Occipital lobe (tissue), 2 donors: ENCODE measurements around the gene MAGI1. TPM values are rescaled to one million over a fixed set of nuclear protein-coding genes. Genes with fewer than 3 reads are reported as not detected.
"Not testable (repeated sequence)": the region's sequence is repeated elsewhere in the genome, so short reads cannot be mapped to it uniquely, and the experiment has no call there.

Experiments used
- DNase-seq: peaks from one replicate; lab custom pipeline; 2025; lab: John Stamatoyannopoulos, UW
- total RNA-seq: library from RNA; depleted of rRNA; stranded (reverse); fragments of >200 nt; gene quantifications from one replicate; pipeline ENCODE4 v1.2.3, GENCODE V29; 2014

Gene MAGI1
- total RNA-seq, 1 donor from 2014 or later, result 49.4 TPM

DNA sequence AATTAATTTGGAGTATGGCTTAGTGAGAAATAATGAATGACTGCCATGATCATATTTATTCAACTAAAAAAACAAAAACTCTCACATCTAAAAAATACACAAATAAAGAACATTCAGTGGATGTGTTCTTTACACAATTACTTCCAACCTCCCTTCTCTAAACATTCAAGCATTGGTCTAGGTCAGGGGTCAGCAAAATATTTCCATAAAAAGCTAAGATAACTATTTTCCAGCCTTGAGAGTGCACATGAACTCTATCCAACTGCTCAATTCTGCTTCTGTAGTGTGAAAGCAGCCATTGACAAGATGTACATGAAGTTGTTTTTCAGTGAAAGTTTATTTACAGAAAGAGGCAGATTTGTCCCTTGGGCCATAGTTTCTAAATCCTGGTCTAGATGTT lies 406.3 kb downstream of the MAGI1 start:
- no peak for DNase-seq

DNA sequence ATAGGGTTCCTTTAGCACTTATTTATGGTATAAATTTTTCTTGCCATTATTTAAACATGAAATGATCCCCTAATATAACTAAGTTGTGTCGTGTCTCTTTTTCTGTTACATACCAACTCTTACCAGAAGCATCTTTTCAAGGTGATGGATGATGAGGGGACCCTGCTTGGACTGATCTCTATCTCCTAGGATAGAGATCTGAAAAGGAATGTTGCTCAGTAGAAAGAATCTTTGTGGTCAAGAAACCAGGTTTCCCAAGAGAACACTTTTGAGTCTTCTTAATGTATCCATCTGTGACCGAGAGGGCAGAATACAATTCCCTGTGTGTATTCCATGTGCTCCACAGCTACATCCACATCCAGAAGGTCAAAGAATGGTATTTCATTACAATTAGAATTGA lies 409.7 kb downstream of the MAGI1 start:
- DNase-seq, result no peak

- DNase-seq, result no peak
Observed at GRCh38 chr3:65627062-65627461, 411.7 kb downstream of the MAGI1 start.

GRCh38 chr3:65625305-65625704 lies 413.4 kb downstream of the MAGI1 start:
- no peak for DNase-seq

DNA sequence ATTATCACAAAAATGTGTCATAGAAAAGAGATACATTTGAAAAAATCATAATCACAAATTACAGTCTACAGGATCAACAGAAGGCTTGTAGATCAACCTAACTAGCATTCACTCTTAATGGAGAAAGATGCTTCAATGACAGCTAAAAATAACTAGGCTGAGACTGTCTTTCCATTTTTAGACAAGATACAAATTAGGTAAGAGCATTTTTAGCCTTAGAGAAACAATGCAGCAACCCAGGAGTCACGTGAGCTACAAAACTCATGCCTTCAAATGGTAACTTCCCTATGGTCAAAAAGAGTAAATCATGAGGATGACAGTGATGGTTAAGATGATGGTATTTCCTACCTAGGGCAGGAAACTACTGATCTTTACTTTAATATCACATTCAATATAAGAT lies 415.4 kb downstream of the MAGI1 start:
- DNase-seq, result no peak

- DNase-seq, result no peak
Observed at GRCh38 chr3:65619888-65620287, 418.8 kb downstream of the MAGI1 start.

DNA sequence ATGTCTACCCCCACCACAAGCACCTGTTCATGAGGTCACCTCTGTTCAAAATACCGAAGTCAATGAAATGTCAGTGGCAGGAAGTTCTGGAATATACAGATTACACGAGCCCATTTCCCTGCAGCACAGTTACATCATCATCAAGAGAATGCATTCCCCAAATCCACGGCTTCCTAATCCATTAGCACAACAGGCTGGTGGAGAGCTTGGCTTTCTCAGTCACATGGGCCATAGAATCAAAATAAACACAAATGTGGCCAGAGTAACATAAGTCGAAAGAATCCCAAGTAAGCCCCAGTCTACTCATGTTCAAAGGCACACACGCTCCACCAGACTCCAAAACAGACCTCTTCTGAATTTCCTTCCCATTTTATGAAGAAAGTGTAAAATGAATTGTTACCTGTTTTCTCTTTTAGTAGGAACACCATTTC lies 419.3 kb downstream of the MAGI1 start:
- DNase-seq, result no peak

- no peak for DNase-seq
Observed at GRCh38 chr3:65618599-65618998, 420.1 kb downstream of the MAGI1 start.

- DNase-seq, result no peak
Observed at GRCh38 chr3:65617787-65618186, 420.9 kb downstream of the MAGI1 start.

DNA sequence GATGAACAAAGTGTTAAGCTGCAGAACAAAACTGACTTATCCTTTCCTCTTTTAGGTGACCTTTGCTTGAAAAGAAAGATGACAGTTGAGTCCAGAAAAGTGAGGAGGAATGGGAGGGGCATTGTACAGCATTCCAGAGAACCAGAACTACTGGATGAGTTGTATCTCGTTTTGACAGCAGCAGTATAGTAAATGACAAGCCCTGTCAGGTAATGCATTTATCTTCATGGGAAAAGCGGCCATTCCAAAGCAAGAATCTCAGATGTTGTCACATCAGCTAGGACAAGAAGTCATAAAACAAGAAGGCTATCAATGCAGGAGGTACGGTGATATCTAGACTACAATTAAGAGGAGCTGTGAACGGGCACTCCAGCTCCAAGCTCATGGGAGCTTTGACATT lies 421.5 kb downstream of the MAGI1 start:
- no peak for DNase-seq

DNA sequence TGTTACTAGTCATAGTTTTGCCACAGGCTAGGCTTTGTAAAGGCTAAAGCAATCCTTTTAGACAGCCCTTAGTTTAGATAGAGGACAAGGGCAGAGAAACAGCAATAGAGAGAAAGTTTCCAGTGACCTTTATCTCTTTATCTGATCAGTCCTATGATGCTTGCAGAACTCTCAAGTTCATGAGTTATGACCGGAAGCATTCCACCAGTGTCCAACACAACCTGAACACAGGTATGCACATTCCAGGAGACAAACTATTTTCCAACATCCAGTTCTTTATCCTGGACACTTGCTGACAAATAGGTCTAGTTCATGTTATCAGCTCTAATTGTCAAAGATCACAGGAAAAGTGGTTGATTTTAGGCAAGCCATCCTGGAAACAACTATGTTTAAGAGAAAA lies 422.2 kb downstream of the MAGI1 start:
- DNase-seq, result no peak

- DNase-seq, result no peak
Observed at GRCh38 chr3:65615329-65615728, 423.4 kb downstream of the MAGI1 start.

DNA sequence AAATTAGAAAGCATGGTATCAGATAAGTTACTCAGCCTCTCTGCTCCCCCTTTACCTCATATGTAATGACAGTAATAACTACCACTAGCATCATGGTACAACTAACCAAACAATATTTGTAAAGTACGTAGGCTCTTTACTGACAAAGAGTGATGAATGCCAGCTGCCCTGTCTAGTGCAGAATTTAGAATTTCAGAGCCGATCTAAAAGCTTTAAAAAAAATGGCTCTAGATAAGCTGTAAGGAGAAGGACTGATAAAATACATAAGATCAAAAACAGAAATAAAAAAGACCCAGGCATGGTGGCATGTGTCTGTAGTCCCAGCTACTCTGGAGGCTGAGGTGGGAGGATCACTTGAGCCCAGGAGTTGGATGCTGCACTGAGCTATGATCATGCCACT lies 424.1 kb downstream of the MAGI1 start:
- DNase-seq, result no peak

GRCh38 chr3:65607965-65608460 lies 430.7 kb downstream of the MAGI1 start:
- DNase-seq, result not testable (repeated sequence)

- DNase-seq, result no peak
Observed at GRCh38 chr3:65607101-65607500, 431.6 kb downstream of the MAGI1 start.

GRCh38 chr3:65605876-65606432 lies 432.8 kb downstream of the MAGI1 start:
- DNase-seq, result no peak

GRCh38 chr3:65604863-65605526 lies 433.7 kb downstream of the MAGI1 start:
- no peak for DNase-seq

DNA sequence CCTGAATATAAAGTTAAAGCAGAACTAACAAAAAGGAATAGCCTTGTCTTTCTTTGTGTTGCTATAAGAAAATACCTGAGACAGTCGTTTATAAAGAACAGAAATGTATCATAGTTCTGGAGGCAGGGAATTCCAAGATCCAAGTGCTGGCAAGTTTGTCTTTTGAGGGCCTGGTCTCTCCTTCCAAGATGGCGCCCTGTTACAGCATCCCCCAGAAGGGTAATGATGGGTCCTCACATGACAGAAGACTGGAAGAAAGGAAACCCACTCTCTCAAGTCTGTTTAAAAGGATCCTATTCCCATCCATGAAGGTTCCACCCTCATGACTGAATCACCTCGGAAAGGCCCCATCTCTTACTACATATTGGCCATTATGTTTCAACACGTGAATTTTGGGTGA lies 435.1 kb downstream of the MAGI1 start:
- DNase-seq, result no peak

DNA sequence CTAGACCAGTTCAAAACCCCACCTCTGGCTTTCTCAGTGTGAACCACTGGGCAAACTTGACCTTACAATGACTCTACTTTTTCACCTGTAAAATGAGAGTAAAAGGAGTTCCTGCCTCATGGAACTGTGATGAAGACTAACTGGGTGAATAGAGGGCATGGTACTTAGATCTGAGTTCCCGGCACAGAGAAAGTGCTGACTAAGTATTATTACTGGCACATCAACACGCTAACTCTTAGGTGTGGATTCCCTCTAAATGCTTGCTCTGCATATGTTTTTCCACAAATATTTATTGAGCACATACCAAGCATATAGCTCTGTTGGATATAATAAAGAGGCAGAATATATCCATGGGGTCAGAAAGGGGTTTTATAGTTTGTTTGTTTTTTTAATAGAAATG lies 437.8 kb downstream of the MAGI1 start:
- no peak for DNase-seq

DNA sequence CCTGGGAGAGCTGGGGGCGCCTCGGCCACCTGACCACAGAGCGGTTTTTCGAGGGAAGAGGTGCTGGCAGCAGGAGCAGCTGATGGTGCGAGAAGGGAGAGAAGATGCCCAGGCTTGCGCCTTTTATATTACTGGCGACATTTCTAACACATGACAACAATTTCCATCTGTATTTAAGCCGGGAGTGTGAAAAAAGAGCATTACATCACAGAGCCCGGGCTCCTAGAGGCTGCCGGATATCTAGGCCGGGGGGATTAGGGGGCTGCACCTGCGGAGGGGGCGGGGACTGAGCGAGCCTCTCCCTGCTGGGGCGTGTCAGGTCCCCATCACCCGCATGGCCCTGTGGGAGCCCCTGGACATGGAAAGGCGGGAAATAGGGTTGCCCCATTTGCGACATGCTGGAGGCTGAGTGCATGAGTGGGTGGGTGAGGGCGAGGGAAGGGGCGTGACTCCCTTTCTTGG lies 440.7 kb downstream of the MAGI1 start:
- no peak for DNase-seq

GRCh38 chr3:65597226-65597951 lies 441.3 kb downstream of the MAGI1 start:
- DNase-seq, result peak; percentile 71

DNA sequence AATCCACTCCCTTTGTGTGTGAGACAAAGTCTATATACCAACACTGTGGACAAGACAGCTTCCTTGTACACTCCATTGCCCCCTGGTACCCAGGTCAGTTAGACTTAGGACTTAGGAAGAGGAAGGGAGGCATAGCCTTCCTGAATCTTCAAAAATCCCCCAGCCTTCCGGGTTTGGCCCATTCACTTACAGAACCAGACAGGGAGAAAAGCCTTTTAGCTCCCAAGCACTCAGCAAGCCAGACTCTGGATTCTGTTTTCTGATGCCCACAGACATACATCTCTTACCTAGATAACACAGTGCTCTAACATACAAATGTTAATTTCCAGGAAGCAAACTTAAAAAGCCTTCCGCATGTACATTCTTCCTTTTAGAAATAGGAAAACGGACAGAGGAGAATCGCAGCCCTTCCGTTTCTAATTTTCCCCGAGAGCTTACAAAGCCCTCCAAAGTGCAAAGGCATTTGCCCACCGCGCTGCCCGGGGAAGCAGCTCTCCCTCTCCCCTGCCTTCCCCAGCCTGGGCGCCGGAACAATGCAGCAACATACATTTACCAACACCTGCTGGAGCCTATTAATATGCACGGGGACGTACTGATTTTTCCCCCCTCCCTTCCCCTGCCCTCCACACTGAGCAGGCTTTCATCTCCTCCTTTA lies 442.0 kb downstream of the MAGI1 start:
- DNase-seq, result peak; percentile 66
